PC-3 (cell line): ENCODE results near the gene ROBO2. TPM values are rescaled to one million over a fixed set of nuclear protein-coding genes. Genes with fewer than 3 reads are reported as not detected.
A peak's percentile ranks its signal among the peaks of the same experiment; 100 is the strongest.

Source experiments
- ATAC-seq: fragments of 200-7000 bp; cut with Tn5 transposase; 2 replicates; pipeline ENCODE4 v1.9.1; 2020; ENCODE audit warnings: mild to moderate bottlenecking, moderate library complexity
- BruUV-seq: library from RNA; stranded (reverse); fragments of 400-500 nt; replicated peaks from 2 replicates; lab custom pipeline; 2021; lab: Mats Ljungman, UMichigan
- CTCF ChIA-PET: fragments of 300-600 bp; sonication (Branson Sonifier 250); formaldehyde crosslinking; loops from one replicate; lab custom pipeline; 2022; ENCODE audit warnings: antibody characterized with exemption; lab: Charles Lee
- POLR2A ChIA-PET: fragments of 300-600 bp; sonication (Branson Sonifier 250); formaldehyde crosslinking; loops from one replicate; lab custom pipeline; 2022; ENCODE audit warnings: antibody characterized with exemption; ENCODE audit not compliant: unreplicated experiment; lab: Charles Lee
- DNase-seq: peaks from one replicate; pipeline ENCODE4 v3.0.0-alpha.2; 2015
- H2AFZ ChIP-seq: fragments of 300-600 bp; sonication (generic); 2 replicates; pipeline ENCODE4 v1.6.0; 2016; ENCODE audit warnings: antibody characterized with exemption, low read length
- H3F3A ChIP-seq: fragments of 300-600 bp; sonication (generic); one replicate; pipeline ENCODE4 v1.6.0; 2017; ENCODE audit warnings: antibody characterized with exemption, low read length, control low read depth, mild to moderate bottlenecking; ENCODE audit not compliant: unreplicated experiment
- H3K27ac ChIP-seq: fragments of 300-600 bp; sonication (generic); 2 replicates; pipeline ENCODE4 v1.5.1; 2016; ENCODE audit warnings: mild to moderate bottlenecking, low read length
- H3K27me3 ChIP-seq: fragments of 300-600 bp; sonication (generic); 2 replicates; pipeline ENCODE4 v1.6.1; 2016; ENCODE audit warnings: low read length, mixed read lengths
- H3K36me3 ChIP-seq: fragments of 300-600 bp; sonication (generic); 2 replicates; pipeline ENCODE4 v1.6.1; 2016; ENCODE audit warnings: low read depth, mixed run types, low read length, mixed read lengths
- H3K4me1 ChIP-seq: fragments of 300-600 bp; sonication (generic); 2 replicates; pipeline ENCODE4 v1.5.1; 2016; ENCODE audit warnings: low read length; ENCODE audit not compliant: insufficient read depth
- H3K4me2 ChIP-seq: fragments of 300-600 bp; sonication (generic); 2 replicates; pipeline ENCODE4 v1.6.0; 2016; ENCODE audit warnings: low read length
- H3K4me3 ChIP-seq: fragments of 300-600 bp; sonication (generic); 2 replicates; pipeline ENCODE4 v1.5.1; 2016; ENCODE audit warnings: mild to moderate bottlenecking, low read length, mixed read lengths
- H3K79me2 ChIP-seq: fragments of 300-600 bp; sonication (generic); 2 replicates; pipeline ENCODE4 v1.6.1; 2017; ENCODE audit warnings: low read length, mixed read lengths
- H3K9ac ChIP-seq: fragments of 300-600 bp; sonication (generic); 2 replicates; pipeline ENCODE4 v1.6.0; 2016; ENCODE audit warnings: mild to moderate bottlenecking, low read length
- H3K9me2 ChIP-seq: fragments of 300-600 bp; sonication (generic); replicated peaks from 2 replicates; pipeline ENCODE4 v1.6.1; 2016; ENCODE audit warnings: mixed run types, low read length, mixed read lengths
- H3K9me3 ChIP-seq: fragments of 300-600 bp; sonication (generic); 2 replicates; pipeline ENCODE4 v1.6.1; 2016; ENCODE audit warnings: low read length, mixed read lengths
- H4K20me1 ChIP-seq: fragments of 300-600 bp; sonication (generic); 2 replicates; pipeline ENCODE4 v1.6.1; 2016; ENCODE audit warnings: low read length, mixed read lengths
- EZH2 ChIP-seq: fragments of 300-600 bp; sonication (generic); IDR thresholded peaks from one replicate; pipeline ENCODE4 v1.6.1; 2017; ENCODE audit warnings: antibody characterized with exemption, mild to moderate bottlenecking, low read length; ENCODE audit not compliant: unreplicated experiment
- EZH2phosphoT487 ChIP-seq: fragments of 300-600 bp; sonication (generic); IDR thresholded peaks from 2 replicates; pipeline ENCODE4 v1.6.1; 2018; ENCODE audit warnings: mild to moderate bottlenecking, antibody characterized with exemption, low read length, borderline replicate concordance
- intact Hi-C: fragments of 100-400 bp; cut with micrococcal nuclease; formaldehyde crosslinking; loops from 2 replicates; pipeline ENCODE4 v1.9.0; 2023
- total RNA-seq: library from RNA; depleted of rRNA; stranded (reverse); fragments of >200 nt; gene quantifications from 2 replicates; pipeline ENCODE4 v1.2.3, GENCODE V29; 2014
- TF ChIP-seq, protein P1 (sequence below): fragments of 300-600 bp; sonication (generic); conservative IDR thresholded peaks from 2 replicates; pipeline ENCODE4 v1.5.1; 2017; ENCODE audit warnings: antibody characterized with exemption, low read depth, mild to moderate bottlenecking, low read length

The ROBO2 gene
- total RNA-seq, 1 experiment from 2014 or later = not detected

- Histone ChIP-seq H3K27ac (no peak overlapping the region), H3K4me1 (no peaks in the 10 kb centered on the region), H3K36me3 (no peaks in the 10 kb centered on the region), H3K27me3 (peaks cover 47% of the 10 kb centered on the region), H3K4me2 (no peak overlapping the region), H3K9ac (no peak overlapping the region), H3K9me2 (no peaks in the 10 kb centered on the region), H3K4me3 (no peak overlapping the region), H3K9me3 (no peaks in the 10 kb centered on the region), H4K20me1 (no peaks in the 10 kb centered on the region), H3F3A (no peaks in the 10 kb centered on the region), H3K79me2 (no peaks in the 10 kb centered on the region), H2AFZ (no peak overlapping the region)
- no peak for ATAC-seq
- CTCF ChIA-PET = no interaction called here
- POLR2A ChIA-PET = no interaction called here
- intact Hi-C loops = no loop called here
- DNase-seq = no peak
- TF ChIP-seq, protein P1, sequence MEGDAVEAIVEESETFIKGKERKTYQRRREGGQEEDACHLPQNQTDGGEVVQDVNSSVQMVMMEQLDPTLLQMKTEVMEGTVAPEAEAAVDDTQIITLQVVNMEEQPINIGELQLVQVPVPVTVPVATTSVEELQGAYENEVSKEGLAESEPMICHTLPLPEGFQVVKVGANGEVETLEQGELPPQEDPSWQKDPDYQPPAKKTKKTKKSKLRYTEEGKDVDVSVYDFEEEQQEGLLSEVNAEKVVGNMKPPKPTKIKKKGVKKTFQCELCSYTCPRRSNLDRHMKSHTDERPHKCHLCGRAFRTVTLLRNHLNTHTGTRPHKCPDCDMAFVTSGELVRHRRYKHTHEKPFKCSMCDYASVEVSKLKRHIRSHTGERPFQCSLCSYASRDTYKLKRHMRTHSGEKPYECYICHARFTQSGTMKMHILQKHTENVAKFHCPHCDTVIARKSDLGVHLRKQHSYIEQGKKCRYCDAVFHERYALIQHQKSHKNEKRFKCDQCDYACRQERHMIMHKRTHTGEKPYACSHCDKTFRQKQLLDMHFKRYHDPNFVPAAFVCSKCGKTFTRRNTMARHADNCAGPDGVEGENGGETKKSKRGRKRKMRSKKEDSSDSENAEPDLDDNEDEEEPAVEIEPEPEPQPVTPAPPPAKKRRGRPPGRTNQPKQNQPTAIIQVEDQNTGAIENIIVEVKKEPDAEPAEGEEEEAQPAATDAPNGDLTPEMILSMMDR = no peak
- TF ChIP-seq EZH2 (no peak), EZH2phosphoT487 (no peak)
- BruUV-seq = no TSS peak
Measured at GRCh38 chr3:77288348-77288747, 248.4 kb downstream of the ROBO2 start.

DNA sequence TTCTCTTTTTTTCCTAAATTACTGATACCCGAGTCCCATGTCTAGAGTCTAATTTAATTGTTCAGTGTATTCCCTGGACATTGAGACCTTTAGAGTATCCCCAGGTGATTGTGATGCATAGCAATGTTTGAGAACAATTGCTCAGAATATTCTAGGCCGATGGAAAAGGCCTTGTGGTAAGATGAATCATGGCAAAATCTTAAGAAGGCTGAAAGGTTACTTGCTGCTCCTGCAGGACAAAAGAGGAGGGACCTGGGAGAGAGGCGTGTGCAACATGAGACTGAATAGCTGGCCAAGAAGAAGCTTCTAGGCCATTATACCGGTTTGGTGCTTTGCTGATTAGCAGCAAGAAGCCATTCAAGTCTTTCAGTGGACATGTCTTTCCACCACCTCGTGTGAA is 256.6 kb downstream of the ROBO2 start:
- POLR2A ChIA-PET = no interaction called here
- ATAC-seq = peak; percentile 80
- no peaks in the 10 kb centered on the region for H3K36me3 ChIP-seq

DNA sequence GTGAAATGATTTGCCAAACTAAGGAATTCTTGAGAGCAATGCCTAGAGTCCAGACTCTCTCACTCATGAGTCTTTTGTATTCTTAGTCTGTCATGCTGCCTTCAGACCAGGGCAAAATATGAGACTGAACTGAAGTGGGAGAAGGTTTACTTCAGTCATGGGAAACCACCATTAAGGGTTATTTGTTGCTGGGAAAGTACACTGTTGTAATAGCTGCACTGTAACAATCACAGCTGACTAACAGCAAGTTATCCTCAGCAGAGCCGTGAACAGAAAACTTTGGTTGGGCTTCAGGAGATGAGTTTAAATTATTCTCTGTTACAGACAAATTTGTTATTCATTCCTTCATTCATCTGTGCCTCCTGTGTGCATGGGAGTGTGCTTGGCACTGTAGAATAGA is 258.5 kb downstream of the ROBO2 start:
- Histone ChIP-seq H3K9me3 (no peaks in the 10 kb centered on the region), H3F3A (no peaks in the 10 kb centered on the region), H3K36me3 (no peaks in the 10 kb centered on the region), H3K27me3 (peaks cover 12% of the 10 kb centered on the region; the same call in 1 of the 2 replicates), H2AFZ (no peak overlapping the region), H3K9me2 (no peaks in the 10 kb centered on the region), H3K9ac (no peak overlapping the region), H3K27ac (no peak overlapping the region), H4K20me1 (no peaks in the 10 kb centered on the region), H3K4me3 (no peak overlapping the region), H3K4me1 (no peaks in the 10 kb centered on the region), H3K79me2 (no peaks in the 10 kb centered on the region), H3K4me2 (no peak overlapping the region)
- DNase-seq (no peak), ATAC-seq (no peak)
- ChIA-PET CTCF (no interaction called here), POLR2A (no interaction called here)
- no peak for TF ChIP-seq EZH2
- TF ChIP-seq, protein P1 = no peak
- no peak for TF ChIP-seq EZH2phosphoT487
- no TSS peak for BruUV-seq
- intact Hi-C loops = no loop called here

More for the DNA sequence above, 256.6 kb downstream of the ROBO2 start:
- TF ChIP-seq, protein P1 = no peak
- TF ChIP-seq EZH2 = no peak
- no peak for TF ChIP-seq EZH2phosphoT487
- DNase-seq = peak; percentile 49
- no peaks in the 10 kb centered on the region for H3K9me3 ChIP-seq
- no peak overlapping the region for H3K4me3 ChIP-seq
- H3K4me2 ChIP-seq = no peak overlapping the region
- CTCF ChIA-PET = interaction anchor here (0.5 to 0.7 kb wide), 2 partner anchors 40 to 751 kb away, joined by 3 read pairs; no protein-coding TSS in a partner anchor
- no peak overlapping the region for H2AFZ ChIP-seq
- no peaks in the 10 kb centered on the region for H3K4me1 ChIP-seq
- no peaks in the 10 kb centered on the region for H3K79me2 ChIP-seq
- H4K20me1 ChIP-seq = no peaks in the 10 kb centered on the region
- BruUV-seq = no TSS peak
- no peaks in the 10 kb centered on the region for H3K9me2 ChIP-seq
- intact Hi-C loops = no loop called here
- H3K9ac ChIP-seq = no peak overlapping the region
- H3K27me3 ChIP-seq = no peaks in the 10 kb centered on the region
- H3K27ac ChIP-seq = no peak overlapping the region
- H3F3A ChIP-seq = no peaks in the 10 kb centered on the region
